Erythroblast (primary cell): ENCODE data around the gene FAM13C.
"Not testable (repeated sequence)": the region's sequence is repeated elsewhere in the genome, so short reads cannot be mapped to it uniquely, and the experiment has no call there.

Source experiments
- GATA1 ChIP-seq: IDR thresholded peaks from 2 replicates; pipeline ENCODE4 v1.6.1; 2011; ENCODE audit warnings: low read depth, mild to moderate bottlenecking, control low read depth, low read length, moderate library complexity
- POLR2A ChIP-seq: IDR thresholded peaks from 2 replicates; pipeline ENCODE4 v1.6.1; 2011; ENCODE audit warnings: mild to moderate bottlenecking, low read length

DNA sequence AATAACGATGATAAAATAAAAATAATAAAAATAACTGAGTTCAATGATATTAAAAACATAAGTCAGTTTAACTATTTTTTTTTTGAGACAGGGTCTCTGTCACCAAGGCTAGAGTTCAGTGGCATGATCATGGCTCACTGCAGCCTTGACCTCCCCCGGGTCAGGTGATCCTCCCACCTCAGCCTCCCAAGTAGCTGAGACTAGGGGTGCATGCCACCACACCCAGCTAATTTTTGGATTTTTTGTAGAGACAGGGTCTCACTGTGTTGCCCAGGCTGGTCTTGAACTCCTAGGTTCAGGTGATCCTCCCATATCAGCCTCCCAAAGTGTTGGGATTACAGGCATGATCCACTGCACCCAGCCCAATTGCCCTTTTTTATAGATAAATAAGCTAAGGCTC lies 138.8 kb downstream of the FAM13C start:
- TF ChIP-seq POLR2A, GATA1: not testable (repeated sequence)
